A549 (cell line): ENCODE results near the gene TDRD3. TPM values are rescaled to one million over a fixed set of nuclear protein-coding genes. Genes with fewer than 3 reads are reported as not detected.

Source experiments
- ATAC-seq, 2 experiments: fragments of 200-7000 bp in 1 of 2; fragments of >200 bp in 1 of 2; cut with Nextera tagmentation in 1 of 2; cut with Tn5 transposase in 1 of 2; 3 replicates each; pipeline versions ENCODE4 v1.8.0 to v1.9.1; 2018 to 2020; ENCODE audit warnings: mild to moderate bottlenecking in 1 of 2, moderate library complexity in 1 of 2
- CTCF ChIA-PET: fragments of 300-600 bp; sonication (Branson Sonifier 250); formaldehyde crosslinking; extraction: SDS; loops from one replicate; lab custom pipeline; 2021; ENCODE audit warnings: antibody characterized with exemption, inconsistent platforms; lab: Yijun Ruan, JAX
- POLR2A ChIA-PET: fragments of 350-600 bp; formaldehyde crosslinking; extraction: SDS; loops from one replicate; lab custom pipeline; 2021; ENCODE audit warnings: antibody characterized with exemption, inconsistent platforms; lab: Yijun Ruan, JAX
- DNase-seq, 2 experiments: peaks; one replicate each; pipeline versions ENCODE4 v3.0.0 to v3.0.0-alpha.2; 2011 to 2016; ENCODE audit warnings: low read depth in 1 of 2, low spot score in 1 of 2
- FAIRE-seq: peaks from 2 replicates; lab custom pipeline; 2011; peaks lifted over from hg19 to GRCh38; lab: Jason Lieb, UNC
- H3K27ac ChIP-seq, 2 experiments: fragments of >200 bp; sonication (Bioruptor Twin); formaldehyde crosslinking; 3 replicates each; pipeline ENCODE4 v1.5.1; 2016 to 2017
- H3K4me1 ChIP-seq: fragments of >200 bp; sonication (Bioruptor Twin); formaldehyde crosslinking; 3 replicates; pipeline ENCODE4 v1.6.1; 2016
- H3K4me2 ChIP-seq: fragments of >200 bp; sonication (Bioruptor Twin); formaldehyde crosslinking; 3 replicates; pipeline ENCODE4 v1.6.1; 2016
- H3K4me3 ChIP-seq: fragments of >200 bp; sonication (Bioruptor Twin); formaldehyde crosslinking; 3 replicates; pipeline ENCODE4 v1.5.1; 2016
- H3K9me3 ChIP-seq: fragments of >200 bp; sonication (Bioruptor Twin); formaldehyde crosslinking; 3 replicates; pipeline ENCODE4 v1.6.1; 2016
- BHLHE40 ChIP-seq: IDR thresholded peaks from 2 replicates; pipeline ENCODE4 v1.6.1; 2012; ENCODE audit warnings: low read depth, low read length, inconsistent platforms
- CBX8 ChIP-seq: fragments of 200-600 bp; sonication (generic); IDR thresholded peaks from 2 replicates; pipeline ENCODE4 v1.6.1; 2016
- CEBPB ChIP-seq, 2 experiments: fragments of >200 bp in 1 of 2; sonication (Bioruptor Twin) in 1 of 2; formaldehyde crosslinking in 1 of 2; IDR thresholded peaks; 2 replicates each; pipeline ENCODE4 v1.6.1; 2012 to 2016
- CHD4 ChIP-seq: fragments of 200-600 bp; sonication (generic); IDR thresholded peaks from 2 replicates; pipeline ENCODE4 v1.6.1; 2016; ENCODE audit warnings: antibody characterized with exemption, mild to moderate bottlenecking, borderline replicate concordance
- EHF ChIP-seq: fragments of 250-450 bp; sonication (Bioruptor Pico); IDR thresholded peaks from 2 replicates; pipeline ENCODE4 v1.5.0; 2020; ENCODE audit warnings: mild to moderate bottlenecking
- EHMT2 ChIP-seq: fragments of 200-600 bp; sonication (generic); IDR thresholded peaks from 2 replicates; pipeline ENCODE4 v1.6.1; 2016; ENCODE audit warnings: antibody characterized with exemption, low read depth, mild to moderate bottlenecking, moderate library complexity
- GATA3 ChIP-seq: IDR thresholded peaks from 2 replicates; pipeline ENCODE4 v1.6.1; 2012; ENCODE audit warnings: borderline replicate concordance
- HOXB13 ChIP-seq: fragments of 250-450 bp; sonication (Bioruptor Pico); IDR thresholded peaks from 2 replicates; pipeline ENCODE4 v1.5.0; 2020; ENCODE audit warnings: low read depth, mild to moderate bottlenecking, moderate library complexity
- JUNB ChIP-seq: fragments of >200 bp; sonication (Bioruptor Twin); formaldehyde crosslinking; IDR thresholded peaks from 2 replicates; pipeline ENCODE4 v1.6.1; 2016
- KDM1A ChIP-seq: fragments of 200-600 bp; sonication (generic); IDR thresholded peaks from 2 replicates; pipeline ENCODE4 v1.6.1; 2016; ENCODE audit warnings: low read depth, mild to moderate bottlenecking
- MAFK ChIP-seq: fragments of 450-650 bp; IDR thresholded peaks from 2 replicates; pipeline ENCODE4 v1.6.1; 2014; ENCODE audit not compliant: partially characterized antibody
- MYC ChIP-seq: IDR thresholded peaks from 2 replicates; pipeline ENCODE4 v1.6.1; 2012; ENCODE audit warnings: mild to moderate bottlenecking, inconsistent platforms, low read length, improper control_type of control experiment, borderline replicate concordance
- NR3C1 ChIP-seq: fragments of >200 bp; sonication (Bioruptor Twin); formaldehyde crosslinking; IDR thresholded peaks from 3 replicates; pipeline ENCODE4 v1.6.1; 2017
- PHF8 ChIP-seq: fragments of 200-600 bp; sonication (generic); IDR thresholded peaks from 2 replicates; pipeline ENCODE4 v1.6.1; 2016; ENCODE audit warnings: low read depth, mild to moderate bottlenecking, antibody characterized with exemption, moderate library complexity, borderline replicate concordance
- POLR2A ChIP-seq: IDR thresholded peaks from 2 replicates; pipeline ENCODE4 v1.6.1; 2012; ENCODE audit warnings: mild to moderate bottlenecking, low read length
- RARB ChIP-seq: fragments of 250-450 bp; sonication (Bioruptor Pico); IDR thresholded peaks from 2 replicates; pipeline ENCODE4 v1.8.0; 2021; ENCODE audit warnings: mild to moderate bottlenecking, moderate library complexity
- RFX5 ChIP-seq: fragments of 450-650 bp; IDR thresholded peaks from 2 replicates; pipeline ENCODE4 v1.7.1; 2014; ENCODE audit warnings: antibody characterized with exemption, mild to moderate bottlenecking, moderate library complexity
- SMC3 ChIP-seq: fragments of >200 bp; sonication (Bioruptor Twin); formaldehyde crosslinking; IDR thresholded peaks from 3 replicates; pipeline ENCODE4 v1.6.1; 2018; ENCODE audit warnings: inconsistent platforms
- TFCP2L1 ChIP-seq: fragments of 250-450 bp; sonication (Bioruptor Pico); IDR thresholded peaks from 2 replicates; pipeline ENCODE4 v1.5.0; 2021; ENCODE audit warnings: mild to moderate bottlenecking
- ZSCAN20 ChIP-seq: fragments of 250-450 bp; sonication (Bioruptor Pico); IDR thresholded peaks from 2 replicates; pipeline ENCODE4 v1.8.0; 2022; ENCODE audit warnings: mild to moderate bottlenecking, moderate library complexity
- WGBS: methylation state at CpG from one replicate; pipeline ENCODE4 v1.1.6; 2017; ENCODE audit errors: missing lambda C conversion rate; 5-methylcytosine and 5-hydroxymethylcytosine counted together
- polyA plus RNA-seq, 4 experiments: library from polyadenylated mRNA; depleted of rRNA in 3 of 4; stranded (reverse); fragments of >200 nt; fragmentation: RNase III in 1 of 4; extraction: RNeasy Plus Mini Kit Qiagen cat#74134 plus additional on column Dnase treatment in 1 of 4; gene quantifications; 2 replicates in 3 of 4; 3 replicates in 1 of 4; pipeline ENCODE4 v1.2.3, GENCODE V29; 2011 to 2017
- TF ChIP-seq, protein P1 (sequence below): IDR thresholded peaks from 2 replicates; pipeline ENCODE4 v1.6.1; 2012
- TF ChIP-seq, protein P2 (sequence below): fragments of >200 bp; sonication (Bioruptor Twin); formaldehyde crosslinking; IDR thresholded peaks from 2 replicates; pipeline ENCODE4 v1.6.1; 2016
- TF ChIP-seq, protein P3 (sequence below): fragments of 150-350 bp; IDR thresholded peaks from 2 replicates; pipeline ENCODE4 v1.6.1; 2014; ENCODE audit warnings: low read depth, mild to moderate bottlenecking, low read length
- TF ChIP-seq, protein P4 (sequence below): fragments of >200 bp; sonication (Bioruptor Twin); formaldehyde crosslinking; IDR thresholded peaks from 3 replicates; pipeline ENCODE4 v1.6.1; 2016
- TF ChIP-seq, protein P5 (sequence below): fragments of 450-650 bp; IDR thresholded peaks from 2 replicates; pipeline ENCODE4 v1.6.1; 2014; ENCODE audit warnings: antibody characterized with exemption

TDRD3 gene
- polyA plus RNA-seq, 2 of the 4 experiments (the other 2 are of a cell fraction) = 5.7 to 11.8 TPM

DNA sequence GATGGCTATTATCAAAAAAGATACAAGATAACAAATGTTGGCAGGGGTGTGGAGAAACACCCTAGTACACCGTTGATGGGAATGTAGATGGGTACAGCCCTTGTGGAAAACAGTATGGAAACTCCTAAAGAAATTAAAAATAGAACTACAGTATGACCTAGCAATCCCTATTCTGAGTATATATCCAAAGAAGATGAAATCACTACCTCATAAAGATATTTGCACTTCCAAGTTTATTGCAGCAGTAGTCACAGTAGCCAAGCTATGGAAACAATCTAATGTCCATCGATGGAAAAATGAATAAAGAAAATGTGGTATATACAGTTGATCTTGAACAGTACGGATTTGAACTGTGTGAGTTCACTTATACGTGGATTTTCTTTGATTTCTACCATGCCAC is 28.3 kb downstream of the TDRD3 start:
- TF ChIP-seq SMC3 = no peak
- TF ChIP-seq, protein P1, sequence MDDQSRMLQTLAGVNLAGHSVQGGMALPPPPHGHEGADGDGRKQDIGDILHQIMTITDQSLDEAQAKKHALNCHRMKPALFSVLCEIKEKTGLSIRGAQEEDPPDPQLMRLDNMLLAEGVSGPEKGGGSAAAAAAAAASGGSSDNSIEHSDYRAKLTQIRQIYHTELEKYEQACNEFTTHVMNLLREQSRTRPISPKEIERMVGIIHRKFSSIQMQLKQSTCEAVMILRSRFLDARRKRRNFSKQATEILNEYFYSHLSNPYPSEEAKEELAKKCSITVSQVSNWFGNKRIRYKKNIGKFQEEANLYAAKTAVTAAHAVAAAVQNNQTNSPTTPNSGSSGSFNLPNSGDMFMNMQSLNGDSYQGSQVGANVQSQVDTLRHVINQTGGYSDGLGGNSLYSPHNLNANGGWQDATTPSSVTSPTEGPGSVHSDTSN = no peak
- TF ChIP-seq, protein P2, sequence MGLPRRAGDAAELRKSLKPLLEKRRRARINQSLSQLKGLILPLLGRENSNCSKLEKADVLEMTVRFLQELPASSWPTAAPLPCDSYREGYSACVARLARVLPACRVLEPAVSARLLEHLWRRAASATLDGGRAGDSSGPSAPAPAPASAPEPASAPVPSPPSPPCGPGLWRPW = no peak
- TF ChIP-seq ZSCAN20 (CRISPR knock-in tag) = no peak
- no peak for TF ChIP-seq RFX5
- no peak for TF ChIP-seq CHD4
- no peak for TF ChIP-seq MYC
- no peak for TF ChIP-seq KDM1A
- no peak for TF ChIP-seq PHF8
- TF ChIP-seq CBX8 = no peak
- no peak for TF ChIP-seq GATA3
- TF ChIP-seq JUNB = no peak
- no peak for TF ChIP-seq MAFK
- no peak for TF ChIP-seq HOXB13 (CRISPR knock-in tag)
- TF ChIP-seq, protein P3, sequence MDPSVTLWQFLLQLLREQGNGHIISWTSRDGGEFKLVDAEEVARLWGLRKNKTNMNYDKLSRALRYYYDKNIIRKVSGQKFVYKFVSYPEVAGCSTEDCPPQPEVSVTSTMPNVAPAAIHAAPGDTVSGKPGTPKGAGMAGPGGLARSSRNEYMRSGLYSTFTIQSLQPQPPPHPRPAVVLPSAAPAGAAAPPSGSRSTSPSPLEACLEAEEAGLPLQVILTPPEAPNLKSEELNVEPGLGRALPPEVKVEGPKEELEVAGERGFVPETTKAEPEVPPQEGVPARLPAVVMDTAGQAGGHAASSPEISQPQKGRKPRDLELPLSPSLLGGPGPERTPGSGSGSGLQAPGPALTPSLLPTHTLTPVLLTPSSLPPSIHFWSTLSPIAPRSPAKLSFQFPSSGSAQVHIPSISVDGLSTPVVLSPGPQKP = no peak
- no peak for TF ChIP-seq TFCP2L1 (CRISPR knock-in tag)

DNA sequence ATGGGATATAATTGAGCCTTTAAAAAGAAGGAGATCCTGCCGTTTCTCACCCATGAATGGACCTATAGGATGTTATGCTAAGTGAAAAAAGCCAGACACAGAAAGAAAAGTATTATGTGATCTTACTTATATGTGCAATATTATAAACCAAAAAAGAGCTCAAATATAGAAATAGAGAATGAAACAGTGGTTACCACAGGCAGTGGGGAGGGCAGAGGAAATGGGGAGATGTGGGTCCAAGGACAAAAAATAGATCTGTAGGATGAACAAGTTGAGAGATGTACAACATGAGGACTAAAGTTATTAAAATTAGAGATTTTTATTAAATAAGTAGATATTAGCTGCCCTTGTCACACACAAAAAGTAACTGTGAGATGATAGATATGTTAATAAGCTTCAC is 29.1 kb downstream of the TDRD3 start:
- FAIRE-seq = no peak
- no peak for DNase-seq
- ChIA-PET POLR2A (no interaction called here), CTCF (no interaction called here)
- TF ChIP-seq, protein P4, sequence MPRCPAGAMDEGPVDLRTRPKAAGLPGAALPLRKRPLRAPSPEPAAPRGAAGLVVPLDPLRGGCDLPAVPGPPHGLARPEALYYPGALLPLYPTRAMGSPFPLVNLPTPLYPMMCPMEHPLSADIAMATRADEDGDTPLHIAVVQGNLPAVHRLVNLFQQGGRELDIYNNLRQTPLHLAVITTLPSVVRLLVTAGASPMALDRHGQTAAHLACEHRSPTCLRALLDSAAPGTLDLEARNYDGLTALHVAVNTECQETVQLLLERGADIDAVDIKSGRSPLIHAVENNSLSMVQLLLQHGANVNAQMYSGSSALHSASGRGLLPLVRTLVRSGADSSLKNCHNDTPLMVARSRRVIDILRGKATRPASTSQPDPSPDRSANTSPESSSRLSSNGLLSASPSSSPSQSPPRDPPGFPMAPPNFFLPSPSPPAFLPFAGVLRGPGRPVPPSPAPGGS = no peak
- no peak for TF ChIP-seq EHMT2
- TF ChIP-seq HOXB13 (CRISPR knock-in tag) = no peak
- TF ChIP-seq POLR2A = no peak
- TF ChIP-seq, protein P1 = no peak
- TF ChIP-seq BHLHE40 = no peak
- TF ChIP-seq, protein P5, sequence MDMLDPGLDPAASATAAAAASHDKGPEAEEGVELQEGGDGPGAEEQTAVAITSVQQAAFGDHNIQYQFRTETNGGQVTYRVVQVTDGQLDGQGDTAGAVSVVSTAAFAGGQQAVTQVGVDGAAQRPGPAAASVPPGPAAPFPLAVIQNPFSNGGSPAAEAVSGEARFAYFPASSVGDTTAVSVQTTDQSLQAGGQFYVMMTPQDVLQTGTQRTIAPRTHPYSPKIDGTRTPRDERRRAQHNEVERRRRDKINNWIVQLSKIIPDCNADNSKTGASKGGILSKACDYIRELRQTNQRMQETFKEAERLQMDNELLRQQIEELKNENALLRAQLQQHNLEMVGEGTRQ = no peak
- no peak for TF ChIP-seq KDM1A
- no peak for TF ChIP-seq SMC3
- TF ChIP-seq CEBPB (IDR thresholded peaks at IDR 0.05) = no peak
- TF ChIP-seq NR3C1 = no peak
- no peak for TF ChIP-seq EHF (CRISPR knock-in tag)
- TF ChIP-seq RARB (CRISPR knock-in tag) = no peak
- no peak overlapping the region for H3K4me3 ChIP-seq
- H3K9me3 ChIP-seq = no peaks in the 10 kb centered on the region
- H3K4me2 ChIP-seq = no peak overlapping the region
- no peak overlapping the region for H3K27ac ChIP-seq
- 86% methylated on average over 1 of the region's 1 CpG for WGBS
- ATAC-seq = no peak
- H3K4me1 ChIP-seq = no peaks in the 10 kb centered on the region

More for the DNA sequence above, 28.3 kb downstream of the TDRD3 start:
- WGBS = 92% methylated on average over 4 of the region's 4 CpGs
- Histone ChIP-seq H3K4me3 (no peak overlapping the region), H3K27ac (no peak overlapping the region), H3K4me1 (no peaks in the 10 kb centered on the region), H3K9me3 (no peaks in the 10 kb centered on the region), H3K4me2 (no peak overlapping the region)
- no peak for DNase-seq
- ChIA-PET POLR2A (no interaction called here), CTCF (no interaction called here)
- no peak for FAIRE-seq
- no peak for ATAC-seq
